IPS-NIHi11 (cell line): ENCODE results near the gene CD247.
A peak's percentile ranks its signal among the peaks of the same experiment; 100 is the strongest.

Source experiments
- DNase-seq: peaks from one replicate; pipeline ENCODE4 v3.0.0; 2012; ENCODE audit warnings: mixed read lengths, low spot score

The CD247 gene

GRCh38 chr1:167542109-167543032, 24.0 kb upstream of the CD247 start:
- DNase-seq: no peak

- DNase-seq: no peak
Measured at GRCh38 chr1:167541610-167542009, 23.3 kb upstream of the CD247 start.

GRCh38 chr1:167541003-167541402, 22.7 kb upstream of the CD247 start:
- no peak for DNase-seq

DNA sequence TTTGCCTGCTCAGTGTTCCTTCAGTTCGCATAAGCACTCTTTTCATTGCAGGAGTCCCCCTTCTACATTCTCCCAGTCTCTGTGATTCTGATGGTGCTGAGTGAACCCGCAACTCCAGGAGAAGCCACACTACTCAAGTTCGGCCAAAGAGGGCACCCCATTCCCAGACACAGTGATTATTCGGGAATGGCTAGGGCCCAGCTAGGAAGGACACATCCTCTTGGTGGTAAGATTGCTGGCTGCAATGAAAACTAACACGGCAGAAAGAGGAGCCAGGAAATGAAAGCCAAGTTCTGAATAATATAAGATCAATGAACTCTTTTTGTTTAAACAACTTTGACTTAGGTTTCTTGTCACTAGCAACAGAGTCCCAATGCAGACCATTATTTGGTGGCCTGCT, 20.3 kb upstream of the CD247 start:
- DNase-seq: peak; percentile 74

DNA sequence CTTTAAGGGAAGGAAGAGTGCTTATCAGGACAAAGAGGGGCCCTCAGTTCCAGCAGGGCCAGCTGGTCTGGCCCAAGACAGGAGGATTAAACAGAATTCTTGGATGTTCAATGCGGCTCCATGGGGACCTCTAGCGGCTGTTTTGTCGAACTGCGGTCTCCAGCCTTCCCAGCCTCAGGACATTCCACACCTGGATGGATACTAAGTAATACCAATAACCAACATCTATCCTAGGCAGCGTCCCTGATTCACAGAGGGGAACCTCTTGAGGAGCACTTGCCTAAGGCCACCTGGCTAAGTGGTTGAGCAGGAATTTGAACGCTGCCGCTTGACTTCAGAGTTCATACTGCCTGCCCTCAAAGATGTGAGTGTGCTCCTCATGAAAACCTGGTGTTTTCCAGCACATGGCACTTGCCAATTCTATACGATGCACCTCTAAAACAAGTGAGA, 15.5 kb upstream of the CD247 start:
- peak; percentile 91 for DNase-seq

DNA sequence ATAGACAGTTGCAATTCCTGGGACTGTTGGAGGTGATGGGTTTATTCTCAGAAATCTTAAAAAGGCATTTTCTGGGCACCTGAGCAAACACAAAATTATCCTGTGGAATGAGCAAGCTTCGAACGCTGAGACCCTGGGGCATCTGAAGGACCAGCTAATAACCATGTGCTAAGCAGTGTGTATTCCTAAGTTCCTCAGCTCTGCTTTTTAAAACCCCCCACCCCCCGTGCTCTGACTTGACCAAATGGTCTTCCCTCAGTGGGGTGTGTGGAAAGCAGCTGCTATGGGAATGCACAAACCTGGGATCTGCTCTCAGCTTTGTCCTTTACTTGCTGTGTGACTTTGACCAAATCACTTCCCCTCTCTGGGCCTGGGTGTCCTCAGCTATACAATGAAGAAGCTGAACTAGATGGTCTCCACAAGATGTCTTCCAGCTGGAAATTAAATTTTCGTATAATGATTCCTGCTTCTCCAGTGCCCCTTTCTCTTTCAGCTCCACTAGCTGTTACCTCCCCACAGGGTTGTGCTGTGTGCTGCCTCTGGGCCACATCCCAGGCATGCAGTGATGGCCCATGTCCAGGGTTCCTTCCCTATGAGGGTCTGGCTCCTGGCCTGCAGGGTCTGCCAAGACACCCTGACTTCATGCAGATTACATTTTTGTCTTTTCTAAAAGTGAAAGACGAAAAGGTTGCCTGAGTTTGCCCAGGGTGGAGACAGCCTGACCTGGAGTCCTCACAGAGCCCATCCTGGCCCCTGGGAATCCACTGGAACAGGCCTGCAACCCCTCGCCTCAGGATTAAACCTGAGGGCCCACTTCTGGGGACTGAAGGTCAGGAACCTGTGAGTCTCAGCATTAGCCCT, 14.9 kb upstream of the CD247 start:
- DNase-seq: no peak

DNA sequence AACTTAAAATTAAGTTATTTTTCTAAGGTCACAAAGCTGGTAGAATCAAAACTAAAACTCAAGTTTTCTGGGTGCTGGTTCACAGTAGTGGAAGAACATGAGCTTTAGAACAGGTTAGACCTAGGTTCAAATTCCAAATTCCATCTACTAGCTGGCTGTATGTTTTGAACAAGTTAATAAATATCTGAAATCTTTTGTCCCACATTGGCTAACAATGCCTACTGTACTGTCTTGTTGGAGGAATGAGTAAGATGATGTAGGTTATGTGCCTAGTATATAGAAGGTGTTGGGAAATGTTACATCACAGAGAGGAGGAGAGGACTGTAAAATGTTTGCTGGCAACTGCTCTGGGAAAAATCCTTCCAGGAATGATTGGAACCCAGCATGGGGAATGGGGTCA, 14.0 kb upstream of the CD247 start:
- no peak for DNase-seq

DNA sequence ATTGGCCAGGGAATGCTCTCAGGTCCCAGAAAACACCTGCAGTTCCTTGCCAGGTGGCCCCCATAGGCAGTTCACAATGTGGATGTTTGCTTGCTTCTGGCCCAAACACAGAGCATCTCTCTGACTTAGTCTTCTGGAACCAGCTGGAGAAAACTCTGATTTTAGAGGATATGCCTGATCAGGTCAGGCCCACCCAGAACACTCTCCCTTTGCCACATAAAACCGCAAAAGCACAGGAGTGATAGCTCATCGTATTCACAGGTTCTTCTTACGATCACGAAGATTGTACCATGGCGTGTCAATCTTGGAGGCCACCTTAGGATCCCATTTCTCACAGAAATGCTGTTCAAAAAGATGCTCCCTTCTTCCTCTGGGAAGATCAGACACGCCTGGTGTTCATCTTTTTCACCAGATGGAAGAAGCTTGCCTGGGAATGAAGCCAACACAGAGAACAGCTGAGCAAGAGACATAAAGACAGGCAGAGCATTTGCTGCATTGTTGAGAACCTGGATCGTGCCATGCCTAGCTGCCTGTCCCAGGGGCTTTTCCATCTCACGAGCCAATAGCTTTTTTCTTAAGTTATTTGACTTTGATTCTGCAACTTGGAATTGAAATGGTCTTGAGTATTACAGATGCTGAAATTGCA, 11.6 kb upstream of the CD247 start:
- no peak for DNase-seq

GRCh38 chr1:167528057-167528728, 9.9 kb upstream of the CD247 start:
- no peak for DNase-seq

DNA sequence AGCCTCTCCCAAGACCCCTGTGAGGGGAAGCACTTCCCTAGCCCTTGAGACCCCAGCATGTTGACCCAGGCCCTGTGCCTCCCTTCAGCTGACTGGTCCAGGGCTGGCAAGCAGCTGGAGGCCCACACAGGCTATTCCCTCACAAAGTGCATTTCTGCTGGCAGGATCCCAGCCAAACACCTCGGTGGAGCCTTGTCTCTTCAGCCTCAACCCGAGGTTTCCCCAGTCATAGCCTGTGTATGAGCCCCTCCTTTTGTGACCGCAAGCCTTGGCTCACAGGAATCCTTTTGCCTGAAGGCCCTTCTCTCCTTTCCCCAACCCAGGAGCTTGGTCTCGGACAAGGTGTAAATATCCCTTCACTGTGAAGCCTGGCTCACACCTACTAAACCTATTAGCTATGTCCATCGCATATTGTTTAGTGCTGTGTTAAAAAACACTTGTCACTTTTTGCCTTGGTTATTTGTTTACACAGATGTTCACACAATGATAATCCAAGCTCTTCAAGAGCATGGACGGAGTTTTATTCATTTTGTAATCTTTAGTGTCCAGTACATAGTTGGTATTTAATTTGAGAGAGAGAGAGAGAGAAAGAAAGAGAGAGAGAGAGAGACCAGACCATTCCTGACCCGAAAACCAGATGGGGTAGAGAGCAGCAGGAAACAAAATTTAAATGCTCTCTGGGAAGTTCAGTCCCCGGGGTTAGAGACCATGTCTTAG, 8.5 kb upstream of the CD247 start:
- DNase-seq: no peak

- DNase-seq: no peak
Measured at GRCh38 chr1:167524651-167525050, 6.3 kb upstream of the CD247 start.

DNA sequence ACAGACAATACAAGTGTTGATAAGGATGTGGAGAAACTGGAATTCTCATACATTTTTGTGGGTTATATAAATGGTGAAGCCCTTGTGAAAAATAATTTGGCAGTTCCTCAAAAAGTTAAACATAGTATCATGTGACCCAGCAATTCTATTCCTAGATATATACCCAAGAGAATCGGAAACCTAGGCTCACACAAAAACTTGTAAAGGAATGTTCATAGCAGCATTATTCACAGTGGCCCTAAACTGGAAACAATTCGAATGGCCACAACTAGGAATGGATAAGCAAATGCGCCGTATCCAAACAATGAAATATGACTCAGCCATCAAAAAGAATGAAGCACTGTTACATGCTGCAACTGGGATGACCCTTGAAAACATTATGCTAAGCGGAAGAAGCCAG, 3.9 kb upstream of the CD247 start:
- DNase-seq: no peak

DNA sequence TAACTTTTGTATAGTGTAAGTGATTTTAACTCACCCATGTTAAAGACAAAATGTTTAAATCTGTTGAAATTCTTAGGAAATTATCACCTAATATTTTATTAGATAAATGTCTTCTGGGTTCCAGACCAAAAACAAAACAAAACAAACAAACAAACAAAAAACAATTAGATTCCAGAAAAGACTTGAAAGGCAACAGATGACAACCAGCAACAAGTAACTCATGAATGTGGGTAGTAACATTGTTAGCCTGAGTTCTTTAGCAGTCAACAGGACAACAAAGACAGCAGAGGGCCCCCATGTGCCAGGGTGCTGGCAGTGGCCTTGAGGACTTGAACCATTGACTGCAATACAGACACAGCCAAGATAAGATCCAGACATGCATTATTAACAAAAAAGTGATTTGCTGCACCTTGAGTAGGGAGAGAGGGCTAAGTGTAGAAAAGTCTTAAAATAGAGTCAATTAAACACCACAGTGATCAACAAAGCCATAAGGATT, 2.4 kb upstream of the CD247 start:
- DNase-seq: no peak

GRCh38 chr1:167517535-167518330, 596 bp downstream of the CD247 start:
- no peak for DNase-seq

DNA sequence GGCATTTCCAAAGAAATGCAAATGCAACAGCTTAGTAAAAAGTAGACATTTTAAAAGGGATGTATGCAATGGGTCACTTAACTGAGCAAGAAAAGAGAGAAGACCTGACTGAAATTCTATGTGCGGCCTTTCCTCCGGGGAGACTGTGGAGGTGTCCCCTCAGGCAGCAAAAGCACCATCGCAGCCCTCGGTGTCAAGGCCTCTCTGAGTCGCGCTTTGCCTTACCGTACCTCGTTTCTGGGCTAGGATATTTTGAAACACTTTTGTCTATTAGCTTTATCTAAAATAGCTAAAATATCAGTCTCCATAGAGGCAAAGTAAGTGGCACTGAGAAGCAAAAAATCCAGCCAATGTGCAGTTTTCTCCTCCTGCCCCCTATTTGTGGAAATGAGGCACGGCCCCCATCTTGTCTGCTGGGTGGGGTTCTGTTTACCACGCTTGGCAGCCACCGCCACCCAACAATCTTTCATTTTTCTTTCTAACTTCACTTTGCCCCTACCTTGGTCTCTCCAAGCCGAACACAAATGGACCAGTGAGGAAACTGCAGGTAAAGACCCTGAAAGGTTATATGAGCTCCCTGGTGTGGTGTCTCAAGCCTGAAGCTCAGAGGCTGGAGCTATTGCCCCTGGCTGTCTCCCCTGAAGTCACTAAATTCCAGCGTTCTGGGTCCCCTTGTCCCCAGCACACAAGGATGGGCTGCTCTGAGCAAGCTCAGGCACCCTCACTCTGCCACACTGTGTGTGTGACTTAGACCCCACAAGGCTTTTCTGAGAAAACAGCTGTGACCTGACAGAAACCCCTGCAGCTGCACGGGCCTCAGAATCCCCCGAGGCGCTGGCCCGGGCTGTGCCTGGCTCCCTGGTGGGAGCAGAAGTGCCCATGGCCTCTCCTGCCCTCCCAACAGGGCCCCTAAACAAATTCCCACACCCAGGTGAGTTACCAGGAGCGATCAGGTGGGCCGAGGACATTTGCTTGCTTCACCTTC, 1.6 kb downstream of the CD247 start:
- no peak for DNase-seq

DNA sequence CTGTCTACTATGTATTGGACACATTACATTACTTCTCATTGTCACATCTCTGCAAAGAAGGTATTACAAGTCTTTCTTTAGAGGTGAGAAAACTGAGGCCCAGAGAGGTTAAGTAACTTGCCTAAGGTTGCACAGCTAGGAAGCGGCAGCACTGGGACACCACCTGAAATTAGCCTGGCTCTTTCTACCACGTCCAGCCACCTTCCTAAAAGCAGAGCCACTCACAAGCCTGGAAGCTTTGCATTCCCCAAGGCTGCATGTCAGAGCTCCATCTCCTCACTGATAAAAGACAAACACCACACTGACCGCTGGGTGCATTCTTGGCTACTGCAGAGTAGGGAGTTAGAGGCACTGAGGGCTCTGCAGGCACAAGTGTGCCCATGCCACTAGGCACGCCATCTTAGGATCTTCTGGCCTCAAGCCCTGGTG, 2.4 kb downstream of the CD247 start:
- no peak for DNase-seq

DNA sequence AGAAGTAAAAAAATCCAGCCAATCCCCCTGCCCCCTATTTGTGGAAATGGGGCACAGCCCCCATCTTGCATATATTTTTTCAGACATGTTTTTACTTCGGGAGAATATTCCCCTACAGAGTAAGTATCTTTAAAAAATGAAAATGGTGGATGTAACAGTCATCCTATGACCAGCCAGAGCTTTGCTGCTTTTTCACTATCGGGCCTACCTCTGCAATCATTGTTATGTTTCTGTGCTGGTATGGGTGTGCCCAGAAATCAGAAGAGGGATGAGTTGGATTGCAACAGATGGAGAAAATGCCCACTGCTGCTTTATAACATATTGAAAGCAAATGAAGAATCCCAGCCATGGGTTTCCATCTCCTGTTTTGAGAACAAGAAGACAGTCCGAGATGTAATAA, 2.9 kb downstream of the CD247 start:
- no peak for DNase-seq

DNA sequence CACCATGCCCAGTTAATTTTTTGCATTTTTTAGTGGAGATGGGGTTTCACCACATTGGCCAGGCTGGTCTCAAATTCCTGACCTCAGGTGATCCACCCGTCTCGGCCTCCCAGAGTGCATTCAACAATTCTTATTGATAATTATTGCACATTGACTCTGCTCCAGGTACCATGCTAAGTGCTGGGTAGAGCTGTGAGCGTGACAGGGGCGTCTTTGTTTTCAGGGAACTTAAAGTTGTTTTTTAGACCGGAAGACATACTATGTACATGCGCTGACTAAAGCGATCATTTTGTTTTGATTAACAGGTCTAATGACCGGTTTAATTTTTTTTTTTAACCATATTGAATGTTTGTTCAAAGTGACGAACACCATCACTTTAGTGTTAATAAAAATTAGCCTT, 4.0 kb downstream of the CD247 start:
- no peak for DNase-seq
